K562 (cell line): ENCODE results near the gene UNC5C. TPM values are rescaled to one million over a fixed set of nuclear protein-coding genes. Genes with fewer than 3 reads are reported as not detected.
A peak's percentile ranks its signal among the peaks of the same experiment; 100 is the strongest.

Experiments
- ATAC-seq: fragments of 200-7000 bp; cut with Tn5 transposase; 3 replicates; pipeline ENCODE4 v1.9.1; 2020; ENCODE audit warnings: moderate library complexity
- BruUV-seq: library from RNA; stranded (reverse); fragments of 400-500 nt; replicated peaks from 2 replicates; lab custom pipeline; 2021; lab: Mats Ljungman, UMichigan
- CTCF ChIA-PET: fragments of 300-600 bp; formaldehyde crosslinking; extraction: SDS; loops from one replicate; lab custom pipeline; 2021; ENCODE audit warnings: low intra/inter-chr PET ratio; lab: Yijun Ruan, JAX
- POLR2A ChIA-PET: fragments of 300-600, 350-650 bp; sonication (Branson Sonifier 250); formaldehyde crosslinking; extraction: SDS; loops from one replicate; lab custom pipeline; 2021; ENCODE audit warnings: antibody characterized with exemption, inconsistent platforms; lab: Yijun Ruan, JAX
- DNase-seq, 4 experiments: peaks; one replicate each; pipeline versions ENCODE4 v3.0.0 to v3.0.0-alpha.2; 2011 to 2018; ENCODE audit warnings: low spot score in 3 of 4, mixed read lengths in 3 of 4; ENCODE audit errors: extremely low read depth in 1 of 4
- FAIRE-seq: peaks from 2 replicates; lab custom pipeline; 2011; peaks lifted over from hg19 to GRCh38; lab: Jason Lieb, UNC
- H2AFZ ChIP-seq: 2 replicates; pipeline ENCODE4 v1.6.0; 2011; ENCODE audit warnings: low read depth, low read length, control low read depth, inconsistent platforms
- H3K27ac ChIP-seq: fragments of 200-600 bp; 3 replicates; pipeline ENCODE4 v1.8.0; 2011; ENCODE audit warnings: low read depth, mild to moderate bottlenecking, control low read depth, inconsistent platforms, low read length, moderate library complexity, mixed read lengths; ENCODE audit errors: extremely low read depth
- H3K27me3 ChIP-seq, 2 experiments: fragments of 300-600 bp in 1 of 2; 2 replicates in 1 of 2; 3 replicates in 1 of 2; pipeline versions ENCODE4 v1.6.0 to v1.8.0; 2011; ENCODE audit warnings: inconsistent platforms in 2 of 2, low read length in 2 of 2, mild to moderate bottlenecking in 1 of 2, mixed read lengths in 1 of 2, moderate library complexity in 1 of 2; ENCODE audit not compliant: control insufficient read depth in 2 of 2, insufficient read depth in 2 of 2
- H3K36me3 ChIP-seq: fragments of 300-600 bp; 3 replicates; pipeline ENCODE4 v1.8.0; 2011; ENCODE audit warnings: mild to moderate bottlenecking, low read length, inconsistent platforms; ENCODE audit not compliant: control insufficient read depth, insufficient read depth
- H3K4me1 ChIP-seq, 2 experiments: fragments of 200-600 bp in 1 of 2; replicated peaks in 1 of 2; 2 replicates in 1 of 2; 3 replicates in 1 of 2; pipeline versions ENCODE4 v1.5.1 to v1.8.0; 2011; ENCODE audit warnings: inconsistent platforms in 2 of 2, low read length in 2 of 2, mild to moderate bottlenecking in 1 of 2, mixed read lengths in 1 of 2, moderate library complexity in 1 of 2; ENCODE audit not compliant: control insufficient read depth in 2 of 2, insufficient read depth in 2 of 2
- H3K4me2 ChIP-seq: 2 replicates; pipeline ENCODE4 v1.6.1; 2011; ENCODE audit warnings: low read length, control low read depth, inconsistent platforms, mixed read lengths; ENCODE audit not compliant: insufficient read depth
- H3K4me3 ChIP-seq: fragments of 200-600 bp; sonication (generic), shearing (Covaris generic); 2 replicates; pipeline ENCODE4 v1.5.1; 2016; ENCODE audit warnings: control low read depth, inconsistent platforms
- H3K79me2 ChIP-seq: fragments of 200-600 bp; 3 replicates; pipeline ENCODE4 v1.8.0; 2011; ENCODE audit warnings: low read length, inconsistent platforms; ENCODE audit not compliant: control insufficient read depth, insufficient read depth
- H3K9ac ChIP-seq, 2 experiments: 2 replicates each; pipeline versions ENCODE4 v1.6.0 to v1.6.1; 2011; ENCODE audit warnings: low read depth in 2 of 2, low read length in 2 of 2, control low read depth in 1 of 2, inconsistent platforms in 1 of 2, mild to moderate bottlenecking in 1 of 2, mixed read lengths in 1 of 2; ENCODE audit not compliant: insufficient read depth in 1 of 2
- H3K9me1 ChIP-seq: one replicate; pipeline ENCODE4 v1.6.0; 2011; ENCODE audit warnings: inconsistent platforms, mild to moderate bottlenecking, low read length, moderate library complexity; ENCODE audit not compliant: control insufficient read depth, insufficient read depth
- H3K9me3 ChIP-seq: replicated peaks from 2 replicates; pipeline ENCODE4 v1.5.1; 2011; ENCODE audit warnings: low read depth, low read length, inconsistent platforms; ENCODE audit not compliant: control insufficient read depth, insufficient read depth
- H4K20me1 ChIP-seq: replicated peaks from 2 replicates; pipeline ENCODE4 v1.6.1; 2011; ENCODE audit warnings: low read length, inconsistent platforms, mixed read lengths; ENCODE audit not compliant: control insufficient read depth, insufficient read depth
- BRD9 ChIP-seq: fragments of 450-650 bp; IDR thresholded peaks from 2 replicates; pipeline ENCODE4 v1.6.1; 2018; ENCODE audit warnings: low read depth; ENCODE audit not compliant: partially characterized antibody
- ELF4 ChIP-seq: fragments of 450-650 bp; formaldehyde crosslinking; IDR thresholded peaks from 2 replicates; pipeline ENCODE4 v1.4.0; 2022; ENCODE audit warnings: missing genetic modification characterization
- HLTF ChIP-seq: fragments of 450-650 bp; IDR thresholded peaks from 2 replicates; pipeline ENCODE4 v1.6.1; 2016
- HMBOX1 ChIP-seq: sonication (generic); IDR thresholded peaks from 2 replicates; pipeline ENCODE4 v1.6.1; 2016
- HNRNPH1 ChIP-seq: fragments of 200-400 bp; formaldehyde crosslinking; optimal IDR thresholded peaks from 2 replicates; pipeline ENCODE3; 2017; ENCODE audit warnings: low read depth, mild to moderate bottlenecking, low read length, moderate library complexity
- NFIC ChIP-seq: fragments of 450-650 bp; IDR thresholded peaks from 2 replicates; pipeline ENCODE4 v1.6.1; 2017; ENCODE audit warnings: mild to moderate bottlenecking, inconsistent platforms
- PHF20 ChIP-seq: fragments of 450-650 bp; IDR thresholded peaks from 2 replicates; pipeline ENCODE4 v1.6.1; 2018; ENCODE audit not compliant: partially characterized antibody
- RNF2 ChIP-seq: sonication (generic); IDR thresholded peaks from 2 replicates; pipeline ENCODE4 v1.6.1; 2016
- RUNX1 ChIP-seq: sonication (generic); IDR thresholded peaks from 2 replicates; pipeline ENCODE4 v1.6.1; 2016; ENCODE audit warnings: antibody characterized with exemption, low read depth
- ZBTB34 ChIP-seq: fragments of 250-450 bp; sonication (Bioruptor Pico); IDR thresholded peaks from 2 replicates; pipeline ENCODE4 v1.8.0; 2021; ENCODE audit warnings: mild to moderate bottlenecking, moderate library complexity
- ZNF311 ChIP-seq: fragments of 250-450 bp; sonication (Bioruptor Pico); IDR thresholded peaks from 2 replicates; pipeline ENCODE4 v1.4.0; 2020; ENCODE audit warnings: mild to moderate bottlenecking, moderate library complexity
- ZNF436 ChIP-seq: fragments of 250-450, 450-650 bp; sonication (Bioruptor Pico); formaldehyde crosslinking; IDR thresholded peaks from 2 replicates; pipeline ENCODE4 v1.7.0; 2020; ENCODE audit warnings: mild to moderate bottlenecking
- WGBS: fragments of 100-300 bp; shearing (Covaris generic); methylation state at CpG from one replicate; pipeline ENCODE4 v1.1.6; 2016; ENCODE audit warnings: low coverage, mixed read lengths; ENCODE audit not compliant: insufficient coverage; ENCODE audit errors: missing lambda C conversion rate; 5-methylcytosine and 5-hydroxymethylcytosine counted together
- in situ Hi-C: fragments of 300-500 bp; cut with MboI; formaldehyde crosslinking; loops from 4 replicates; pipeline ENCODE4 v1.15.0; 2018; ENCODE audit warnings: inconsistent platforms, mixed read lengths
- intact Hi-C: fragments of 100-400 bp; cut with micrococcal nuclease; formaldehyde crosslinking; loops from 2 replicates; pipeline ENCODE4 v1.14.2; 2022
- polyA plus RNA-seq, 8 experiments: library from polyadenylated mRNA; depleted of rRNA in 4 of 8; stranded (reverse) in 5 of 8; unstranded in 3 of 8; fragments of >200 nt; fragmentation: Nextera tagmentation in 2 of 8; fragmentation: Illumina TruSeq in 1 of 8; extraction: Ambion mirVana in 2 of 8; extraction: Trizol in 1 of 8; gene quantifications; 2 replicates each; pipeline versions ENCODE4 v1.2.1 to v1.2.3, GENCODE V29; 2011 to 2014; ENCODE audit warnings: inconsistent platforms in 1 of 8, missing spikeins in 1 of 8
- total RNA-seq, 7 experiments: library from RNA; depleted of rRNA in 6 of 7; stranded (reverse); fragments of >200 nt in 6 of 7; fragmentation: Illumina TruSeq in 2 of 7; extraction: Trizol in 2 of 7; gene quantifications; 2 replicates each; pipeline versions ENCODE4 v1.2.1 to v1.2.3, GENCODE V29; 2011 to 2021; ENCODE audit warnings: low replicate concordance in 1 of 7

UNC5C gene
- total and polyA plus RNA-seq, 9 of the 15 experiments (the other 6 are each of a cell fraction or from before 2014, with no cell fraction given): under 0.01 to 0.10 (median 0.03) TPM; not detected in 1

DNA sequence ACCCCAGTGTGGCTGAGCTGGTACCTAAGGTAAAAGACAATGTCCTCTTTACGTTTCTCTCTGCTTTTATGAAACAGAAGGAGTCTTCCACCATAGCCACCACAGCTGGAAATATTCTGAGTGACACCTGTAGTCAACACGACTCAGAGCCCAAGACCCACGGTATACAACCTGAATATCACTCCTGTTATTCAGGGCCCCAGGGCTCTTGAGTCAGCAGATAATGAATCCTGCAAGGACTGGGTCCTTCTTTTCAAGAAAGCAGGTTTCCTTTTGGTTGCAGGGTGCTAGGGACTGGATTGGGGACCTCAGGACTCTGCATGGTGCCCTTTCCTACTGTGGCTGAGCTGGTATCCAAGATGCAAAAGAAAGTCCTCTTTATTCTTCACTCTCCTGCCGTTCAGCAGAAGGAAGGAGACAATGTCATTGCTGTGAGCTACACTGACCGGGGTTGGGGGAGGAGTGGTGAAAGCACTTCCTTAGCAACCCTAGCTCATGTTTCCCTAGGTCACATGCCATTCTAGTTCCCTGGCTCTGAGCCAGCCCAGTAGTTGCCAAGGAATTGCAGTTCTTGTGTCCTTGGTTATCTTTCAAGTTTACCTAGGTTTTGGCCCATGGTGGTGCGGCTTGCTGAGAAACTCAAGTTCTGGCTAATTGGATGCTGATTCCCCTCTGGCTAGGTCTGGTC, 23.7 kb upstream of the UNC5C start:
- POLR2A ChIA-PET: no interaction called here
- no peak for ATAC-seq
- CTCF ChIA-PET: no interaction called here
- H3K9me1 ChIP-seq: no peaks in the 10 kb centered on the region
- H3K79me2 ChIP-seq: no peaks in the 10 kb centered on the region
- no peaks in the 10 kb centered on the region for H3K36me3 ChIP-seq
- no peaks in the 10 kb centered on the region for H3K4me1 ChIP-seq
- no TSS peak for BruUV-seq
- intact Hi-C loops (no loop called here), in situ Hi-C loops (no loop called here)
- H3K27ac ChIP-seq: no peak overlapping the region
- DNase-seq: no peak
- no peak for FAIRE-seq
- no peak overlapping the region for H3K4me3 ChIP-seq
- 1% methylated on average over 6 of the region's 6 CpGs for WGBS
- no peak overlapping the region for H3K9ac ChIP-seq
- TF ChIP-seq NFIC (0 out of 2 replicates have a peak, but pooled peaks have one; percentile 8), RNF2 (no peak)
- no peak overlapping the region for H2AFZ ChIP-seq
- no peaks in the 10 kb centered on the region for H4K20me1 ChIP-seq
- no peaks in the 10 kb centered on the region for H3K27me3 ChIP-seq
- no peaks in the 10 kb centered on the region for H3K9me3 ChIP-seq
- no peak overlapping the region for H3K4me2 ChIP-seq

GRCh38 chr4:95571577-95571976, 22.8 kb upstream of the UNC5C start:
- no peaks in the 10 kb centered on the region for H3K79me2 ChIP-seq
- no peaks in the 10 kb centered on the region for H3K9me1 ChIP-seq
- no TSS peak for BruUV-seq
- no peaks in the 10 kb centered on the region for H3K9me3 ChIP-seq
- no peaks in the 10 kb centered on the region for H3K36me3 ChIP-seq
- H2AFZ ChIP-seq: no peak overlapping the region
- H3K4me2 ChIP-seq: no peak overlapping the region
- FAIRE-seq (no peak), DNase-seq (no peak), ATAC-seq (no peak)
- TF ChIP-seq PHF20: no peak
- TF ChIP-seq HNRNPH1: no peak
- no peak for TF ChIP-seq HLTF
- TF ChIP-seq ELF4: no peak
- no peak for TF ChIP-seq ZBTB34
- no peak for TF ChIP-seq BRD9
- TF ChIP-seq ZNF436 (CRISPR knock-in tag): no peak
- no peak for TF ChIP-seq HMBOX1
- TF ChIP-seq RUNX1: no peak
- no peak for TF ChIP-seq ZNF311
- no peaks in the 10 kb centered on the region for H4K20me1 ChIP-seq
- no peak overlapping the region for H3K9ac ChIP-seq
- POLR2A ChIA-PET: no interaction called here
- H3K4me3 ChIP-seq: no peak overlapping the region
- in situ Hi-C loops (no loop called here), intact Hi-C loops (no loop called here)
- no peaks in the 10 kb centered on the region for H3K4me1 ChIP-seq
- no peaks in the 10 kb centered on the region for H3K27me3 ChIP-seq
- WGBS: 0% methylated on average over 1 of the region's 1 CpG
- CTCF ChIA-PET: no interaction called here
- H3K27ac ChIP-seq: no peak overlapping the region
